Measurements from ENCODE around the gene NFYA.

Gene NFYA

DNA sequence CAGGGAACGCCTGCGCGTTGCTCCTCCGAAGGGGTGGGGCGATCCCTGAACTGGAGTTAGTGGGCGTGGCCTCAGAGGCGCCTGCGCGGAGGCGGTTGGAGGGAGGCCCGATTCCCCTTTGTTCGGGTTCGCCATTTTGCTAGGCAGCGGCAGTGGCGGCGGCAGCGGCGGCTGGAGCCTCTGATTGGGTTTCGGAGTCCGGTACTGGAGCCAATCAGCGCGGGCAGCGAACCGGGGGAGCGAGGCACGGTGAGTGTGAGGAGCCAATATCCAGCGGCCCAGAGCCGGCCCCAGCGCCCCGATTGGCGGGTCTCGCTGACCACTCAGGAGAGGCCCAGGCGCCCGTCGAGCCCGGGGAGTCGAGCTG lies at the start of gene NFYA:
Gene NFYA, plus strand, starts transcription at position 139 of the 367 bp plus-strand sequence. CDS start 6,116 bp downstream, outside the sequence.
- DNase-seq = no peak

DNA sequence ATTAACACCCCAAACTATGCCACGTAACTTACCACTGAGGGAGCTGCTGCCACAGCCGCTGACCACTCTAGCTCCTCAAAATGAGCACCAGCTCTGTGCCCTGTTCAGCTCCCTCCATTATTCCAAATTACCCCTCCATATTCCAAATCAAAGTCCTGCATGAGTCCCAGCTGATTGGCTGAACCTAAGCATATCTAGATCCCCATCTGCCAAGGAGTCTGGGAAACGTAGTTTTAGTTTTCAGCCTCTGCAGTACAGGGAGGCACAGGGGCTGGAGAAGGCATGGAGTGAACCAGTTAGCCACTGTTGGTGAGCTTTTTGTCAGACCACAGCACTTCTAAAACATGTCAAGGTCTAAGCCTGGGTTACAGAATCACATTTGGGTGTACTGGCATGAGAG lies 49.7 kb upstream of the NFYA start:
- DNase-seq = no peak

- no peak for DNase-seq
Measured at GRCh38 chr6:41025966-41026530, 46.7 kb upstream of the NFYA start.

GRCh38 chr6:41027241-41027640 lies 45.5 kb upstream of the NFYA start:
- no peak for DNase-seq

GRCh38 chr6:41027799-41028560 lies 44.8 kb upstream of the NFYA start:
- peak in 1 of 2 experiments; percentile 5 for DNase-seq

GRCh38 chr6:41028561-41029412 lies 44.0 kb upstream of the NFYA start:
- DNase-seq = no peak

DNA sequence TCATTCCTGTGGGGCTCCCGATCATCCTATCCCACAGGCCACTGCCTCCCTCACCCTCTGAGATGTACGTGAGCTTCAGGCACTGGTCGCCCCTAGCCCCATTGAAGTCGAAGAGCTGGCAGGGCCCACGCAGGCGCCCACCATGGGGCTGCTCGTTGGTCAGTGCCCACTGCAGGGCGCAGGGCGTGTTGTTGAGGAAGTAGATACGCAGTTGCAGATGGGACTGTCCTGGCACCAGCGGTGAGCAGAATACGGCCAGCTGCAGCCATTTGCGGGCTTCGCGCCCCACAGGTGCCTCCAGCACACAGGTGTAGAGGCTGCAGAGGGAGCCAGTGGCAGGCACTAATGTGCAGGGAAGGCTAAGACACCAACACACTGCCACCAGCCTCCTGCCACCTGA lies 39.9 kb upstream of the NFYA start:
- no peak for DNase-seq

DNA sequence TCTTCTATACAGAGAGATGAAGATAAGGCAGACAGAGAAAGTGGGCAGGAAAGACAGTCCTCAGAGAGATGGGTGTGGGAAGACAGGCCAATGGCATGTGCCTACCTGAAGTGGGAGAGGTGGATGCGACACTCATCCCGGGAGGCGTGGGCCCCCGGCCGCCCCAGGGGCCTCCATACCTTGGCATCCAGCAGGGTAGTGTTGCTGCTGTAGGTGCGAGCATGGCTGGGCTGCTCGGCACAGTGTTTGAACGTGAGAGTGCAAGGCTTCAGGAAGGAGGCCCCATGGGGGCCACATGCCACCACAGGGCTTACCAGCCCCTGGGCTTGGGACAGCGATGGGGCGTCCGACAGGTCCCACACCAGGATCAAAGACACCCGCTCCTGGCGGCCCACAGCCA lies 39.0 kb upstream of the NFYA start:
- no peak for DNase-seq

- no peak for DNase-seq
Measured at GRCh38 chr6:41036186-41036585, 36.6 kb upstream of the NFYA start.

DNA sequence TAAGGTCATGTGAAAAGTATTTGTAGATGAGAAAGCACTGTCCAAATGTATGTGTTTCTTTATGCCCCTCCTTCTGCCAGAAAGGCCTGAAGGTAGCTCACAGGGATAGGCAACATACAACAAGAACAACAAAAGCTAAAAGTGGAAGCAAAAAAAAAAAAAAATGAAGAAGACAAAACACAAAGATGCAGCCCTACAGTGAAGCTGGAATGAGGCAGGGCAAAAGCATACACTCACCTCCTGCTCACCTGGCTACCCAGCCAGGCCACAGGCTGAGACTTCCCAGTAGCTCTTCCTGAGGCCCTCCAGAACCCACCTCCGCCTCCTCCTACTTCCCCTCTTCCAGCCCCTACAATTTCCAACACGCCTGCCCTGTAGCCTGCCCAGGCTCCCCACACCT lies 36.2 kb upstream of the NFYA start:
- no peak for DNase-seq

GRCh38 chr6:41037107-41037900 lies 35.5 kb upstream of the NFYA start:
- DNase-seq = no peak

DNA sequence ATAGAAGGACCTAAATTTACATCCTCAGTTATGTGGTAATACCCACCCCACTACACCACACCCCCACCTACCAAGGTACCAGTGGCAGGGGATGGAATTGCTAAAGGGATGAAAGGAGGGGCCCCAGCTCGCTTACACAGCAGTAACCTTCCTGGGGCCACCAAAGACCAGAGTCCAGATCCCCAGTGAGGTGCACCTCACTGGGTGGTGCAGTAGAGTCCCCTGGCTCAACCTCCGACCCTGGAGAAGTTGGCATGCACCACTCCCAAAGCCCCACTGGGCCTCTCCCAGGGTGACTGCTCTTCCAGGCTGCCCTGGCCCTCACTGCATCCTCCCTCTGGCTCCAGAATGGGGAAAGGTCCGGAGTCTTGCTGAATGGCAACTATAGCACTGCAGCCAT lies 34.6 kb upstream of the NFYA start:
- no peak for DNase-seq

DNA sequence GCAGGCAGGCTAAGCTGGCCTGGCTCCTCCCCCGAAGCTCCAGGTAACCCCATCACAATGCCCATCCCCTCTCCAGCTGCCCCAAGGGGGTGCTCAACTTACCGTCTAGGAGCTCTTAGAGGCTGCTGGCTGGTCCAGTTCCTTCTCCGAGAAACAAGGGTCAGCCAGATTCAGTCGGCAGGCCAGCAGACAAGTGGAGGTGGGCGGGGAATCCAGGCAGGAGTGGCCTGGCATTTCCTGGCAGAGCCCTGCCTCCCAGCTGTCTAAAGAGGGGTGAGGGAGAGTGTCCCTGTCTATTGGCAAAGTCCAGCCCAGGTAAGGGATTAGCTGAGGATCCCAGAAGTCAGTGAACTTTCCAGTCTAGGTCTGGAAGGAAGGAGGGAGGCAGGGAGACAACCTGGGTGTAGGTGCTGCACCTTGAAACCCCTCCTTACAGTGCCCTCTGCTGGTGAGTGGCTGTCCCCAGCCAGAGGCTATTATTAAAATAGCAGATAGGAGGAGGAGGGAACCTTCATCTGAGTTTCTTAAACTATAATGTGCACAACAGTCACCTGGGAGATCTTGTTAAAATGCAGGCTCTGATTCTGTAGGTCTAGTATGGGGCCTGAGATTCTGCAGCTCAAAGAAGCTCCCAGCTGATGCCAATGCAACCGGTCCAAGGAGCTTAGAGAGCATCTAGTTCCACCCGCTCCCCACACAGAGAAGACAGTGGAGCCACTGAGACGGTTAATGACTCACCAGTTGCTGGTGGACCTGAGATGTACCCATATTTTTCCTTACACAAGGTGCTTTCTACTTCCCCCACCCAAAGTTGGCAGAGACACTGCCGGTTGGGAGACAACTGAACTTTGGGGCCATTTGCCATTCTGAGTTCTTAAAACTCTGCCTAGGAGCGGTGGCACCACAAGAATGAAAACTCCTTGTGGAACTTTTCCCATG lies 33.4 kb upstream of the NFYA start, which contains the start of gene UNC5CL:
Gene UNC5CL, minus strand, starts transcription at position 162 of the 939 bp plus-strand sequence. CDS start 4,147 bp downstream, outside the sequence.
- no peak for DNase-seq

- no peak for DNase-seq
Measured at GRCh38 chr6:41040101-41040939, 32.5 kb upstream of the NFYA start.

DNA sequence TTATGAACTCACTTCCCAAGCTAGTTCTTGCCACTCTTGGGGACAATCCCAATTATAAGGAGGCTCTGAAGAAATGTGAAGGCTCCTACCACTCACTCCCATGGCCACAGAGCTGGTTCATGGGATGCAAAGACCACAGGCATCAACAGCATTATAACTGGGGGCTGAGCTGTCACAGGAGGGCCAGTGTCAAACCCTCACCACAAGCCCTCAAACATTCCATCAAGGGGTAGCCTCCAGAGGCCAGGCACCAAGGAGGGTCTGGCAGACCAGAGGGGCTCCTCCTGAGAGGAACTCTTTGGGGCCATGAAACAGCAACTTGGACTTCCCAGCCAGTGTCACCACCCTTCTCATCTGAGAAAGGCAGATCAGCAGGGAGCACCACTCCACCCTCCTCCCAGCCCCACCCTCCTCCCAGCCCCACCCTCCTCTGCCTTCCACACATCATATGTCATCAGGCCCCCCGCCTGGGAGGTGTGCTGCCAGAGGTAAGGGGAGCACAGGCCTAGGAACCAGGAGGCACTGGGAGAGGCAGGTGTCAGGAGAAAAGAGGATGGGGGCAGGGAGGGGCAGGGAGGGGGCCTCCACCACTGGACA lies 31.7 kb upstream of the NFYA start:
- DNase-seq = no peak

DNA sequence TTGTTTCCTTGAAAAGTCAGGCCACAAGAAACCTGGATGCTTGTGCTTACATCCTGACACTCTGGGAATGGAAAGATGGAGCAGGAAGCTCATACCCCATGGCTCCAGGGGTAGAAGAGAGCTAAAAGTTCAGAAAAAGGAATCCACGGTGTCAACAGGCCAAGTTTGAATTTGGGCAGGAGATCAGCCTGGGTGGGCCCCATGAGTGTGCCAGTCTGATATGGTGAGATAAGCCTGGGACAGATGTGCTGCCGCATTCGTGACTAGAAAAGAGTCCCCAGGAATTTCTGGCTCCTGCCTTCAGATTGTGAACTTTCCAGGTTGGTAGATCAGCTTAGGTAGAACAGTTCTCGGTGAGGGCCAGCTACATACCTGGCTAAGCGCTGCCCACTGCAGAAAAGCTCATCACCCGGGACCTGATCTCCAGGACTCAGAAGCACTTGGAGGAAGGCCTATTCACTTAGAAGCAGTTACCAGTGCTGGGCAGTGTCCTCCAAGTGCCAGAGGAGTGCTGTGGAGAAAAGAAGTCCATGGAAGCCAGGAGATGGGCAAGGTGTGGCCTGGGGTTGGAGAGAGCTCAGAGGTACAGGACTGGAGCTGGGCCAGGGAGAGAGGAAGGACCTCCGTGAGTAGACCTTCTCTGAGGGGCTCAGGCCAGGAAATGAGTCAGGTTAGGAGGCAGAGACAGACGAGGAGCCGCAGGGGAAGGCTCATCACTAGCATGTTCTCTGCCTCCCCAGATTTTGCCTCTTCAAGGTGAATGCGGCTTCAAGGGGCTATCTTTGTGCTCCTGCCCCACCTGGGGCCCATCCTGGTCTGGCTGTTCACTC lies 30.3 kb upstream of the NFYA start, which contains the start of gene TSPO2:
Gene TSPO2, plus strand, starts transcription at position 242 of the 830 bp plus-strand sequence. Its CDS starts 519 bp downstream, at position 761.
- DNase-seq = no peak

- no peak for DNase-seq
Measured at GRCh38 chr6:41043151-41043550, 29.6 kb upstream of the NFYA start.

DNA sequence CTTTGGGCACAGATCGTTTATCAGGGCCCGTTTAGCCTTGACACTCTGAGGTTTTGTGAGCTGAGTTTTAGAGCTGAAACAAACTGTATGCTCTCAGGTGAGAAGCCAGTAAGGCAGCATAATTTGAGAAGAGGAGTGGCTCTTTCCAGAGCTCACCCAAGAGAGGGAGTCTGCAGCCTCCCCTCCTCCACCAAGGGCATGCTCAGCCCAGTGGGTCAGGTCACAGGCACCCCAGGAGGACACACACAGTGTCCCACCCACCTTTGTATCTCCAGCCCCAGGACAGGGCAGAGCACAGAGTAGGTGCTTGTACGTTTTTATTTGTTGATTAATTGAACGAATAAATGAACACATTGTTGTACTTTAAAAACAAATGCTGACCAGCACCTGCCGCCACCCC lies 27.1 kb upstream of the NFYA start:
- no peak for DNase-seq

GRCh38 chr6:41046084-41046483 lies 26.7 kb upstream of the NFYA start:
- DNase-seq = no peak
